ENCODE results near the gene CHST11. TPM values are rescaled to one million over a fixed set of nuclear protein-coding genes. Genes with fewer than 3 reads are reported as not detected.

Gene CHST11
- total RNA-seq, 4 donors from 2014 or later, result 2.1 to 7.3 (median 4.9) TPM

DNA sequence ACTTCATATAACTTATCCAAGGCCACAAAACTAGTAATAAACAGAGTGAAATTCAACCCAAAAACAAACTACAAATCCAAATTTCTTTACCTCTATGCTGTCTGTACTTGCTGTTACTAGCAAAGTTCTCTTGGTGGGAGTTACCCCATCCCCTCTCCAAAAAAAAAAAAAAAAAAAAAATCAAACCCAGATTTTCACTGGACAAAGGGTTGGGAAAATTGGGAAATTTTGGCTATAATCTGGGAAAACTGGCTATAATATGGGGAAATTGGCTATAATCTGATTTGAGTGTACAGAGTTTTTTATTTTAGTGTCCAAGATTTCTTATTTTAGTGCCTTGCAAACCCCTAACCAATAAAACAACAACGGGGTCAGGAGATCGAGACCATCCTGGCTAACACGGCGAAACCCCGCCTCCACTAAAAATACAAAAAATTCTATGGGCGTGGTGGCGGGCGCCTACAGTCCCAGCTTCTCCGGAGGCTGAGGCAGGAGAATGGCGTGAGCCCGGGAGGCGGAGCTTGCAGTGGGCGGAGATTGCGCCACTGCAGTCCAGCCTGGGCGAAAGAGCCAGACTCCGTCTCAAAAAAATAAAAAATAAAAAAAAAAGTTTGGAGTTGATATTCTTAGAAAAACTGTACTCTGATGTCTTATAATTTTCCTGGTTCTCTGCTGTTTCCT lies 148.4 kb downstream of the CHST11 start:
- intact Hi-C loops (cut with DNase I; ENCODE audit: low total_unique reads), result no loop called here
- TF ChIP-seq CTCF (IDR thresholded peaks at IDR 0.05) (no peak), POLR2A (IDR thresholded peaks at IDR 0.05) (no peak)
- 75 to 82% methylated on average over 16 of the region's 16 CpGs for WGBS, 2 donors
- peak in 1 of 2 donors; percentile 90 for DNase-seq (ENCODE audit: low spot score in 2 of 2)
- H3K4me3 ChIP-seq (ENCODE audit: low read depth, poor library complexity, severe bottlenecking), result no peak overlapping the region

GRCh38 chr12:104605685-104606084 lies 148.9 kb downstream of the CHST11 start:
- H3K4me3 ChIP-seq (ENCODE audit: low read depth, poor library complexity, severe bottlenecking), result no peak overlapping the region
- intact Hi-C loops (cut with DNase I; ENCODE audit: low total_unique reads), result no loop called here
- 47 to 51% methylated on average over 10 of the region's 10 CpGs for WGBS, 2 donors
- TF ChIP-seq CTCF (IDR thresholded peaks at IDR 0.05), result no peak
- TF ChIP-seq POLR2A (IDR thresholded peaks at IDR 0.05), result no peak
- peak; percentile 88 to 95 for DNase-seq (ENCODE audit: low spot score in 2 of 2)

DNA sequence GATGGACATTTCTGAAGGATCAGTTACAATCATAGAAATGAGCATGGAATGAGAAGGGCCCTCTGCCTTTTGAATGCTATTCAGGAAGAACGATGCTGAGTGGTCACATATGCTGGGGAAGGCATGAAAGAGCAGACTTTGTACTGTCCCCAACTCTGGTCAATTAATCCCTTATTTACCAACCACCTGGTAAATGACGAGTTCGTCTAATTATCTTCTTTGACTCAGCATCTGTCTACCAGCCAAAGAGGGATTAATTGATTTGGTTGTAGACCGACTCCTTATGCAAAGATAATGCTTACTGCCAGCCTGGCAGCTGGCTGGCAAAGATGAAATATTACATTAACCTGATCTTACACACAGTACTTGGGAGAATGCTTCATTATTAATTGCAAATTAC lies 152.2 kb downstream of the CHST11 start:
- WGBS, 2 donors, result 69 to 71% methylated on average over 4 of the region's 4 CpGs
- H3K4me3 ChIP-seq (ENCODE audit: low read depth, poor library complexity, severe bottlenecking), result no peak overlapping the region
- no peak for TF ChIP-seq CTCF (IDR thresholded peaks at IDR 0.05)
- TF ChIP-seq POLR2A (IDR thresholded peaks at IDR 0.05), result no peak
- DNase-seq (ENCODE audit: low spot score in 2 of 2), result no peak
- intact Hi-C loops (cut with DNase I; ENCODE audit: low total_unique reads), result no loop called here

DNA sequence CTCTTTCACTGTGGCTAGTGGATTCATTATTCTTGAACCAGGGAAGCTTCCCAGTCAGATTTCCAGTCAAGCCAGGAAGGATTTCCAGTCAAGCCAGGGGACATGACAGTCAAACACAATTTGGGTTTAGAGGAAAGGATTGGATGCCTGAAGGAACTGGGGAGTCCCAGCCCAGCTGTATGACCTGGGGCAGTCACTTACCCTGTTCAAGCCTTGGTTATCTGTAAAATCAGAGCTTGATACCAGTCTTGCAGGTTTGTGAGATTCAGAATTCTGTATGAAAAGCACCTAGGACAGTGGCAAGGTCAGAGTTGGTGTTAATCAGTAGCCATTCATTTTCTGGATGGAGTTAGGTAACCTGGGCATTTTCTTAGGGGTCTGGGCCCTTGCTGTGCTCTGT lies 152.7 kb downstream of the CHST11 start:
- DNase-seq (ENCODE audit: low spot score in 2 of 2), result no peak
- intact Hi-C loops (cut with DNase I; ENCODE audit: low total_unique reads), result no loop called here
- no peak overlapping the region for H3K4me3 ChIP-seq (ENCODE audit: low read depth, poor library complexity, severe bottlenecking)
- no peak for TF ChIP-seq CTCF (IDR thresholded peaks at IDR 0.05)
- TF ChIP-seq POLR2A (IDR thresholded peaks at IDR 0.05), result no peak

DNA sequence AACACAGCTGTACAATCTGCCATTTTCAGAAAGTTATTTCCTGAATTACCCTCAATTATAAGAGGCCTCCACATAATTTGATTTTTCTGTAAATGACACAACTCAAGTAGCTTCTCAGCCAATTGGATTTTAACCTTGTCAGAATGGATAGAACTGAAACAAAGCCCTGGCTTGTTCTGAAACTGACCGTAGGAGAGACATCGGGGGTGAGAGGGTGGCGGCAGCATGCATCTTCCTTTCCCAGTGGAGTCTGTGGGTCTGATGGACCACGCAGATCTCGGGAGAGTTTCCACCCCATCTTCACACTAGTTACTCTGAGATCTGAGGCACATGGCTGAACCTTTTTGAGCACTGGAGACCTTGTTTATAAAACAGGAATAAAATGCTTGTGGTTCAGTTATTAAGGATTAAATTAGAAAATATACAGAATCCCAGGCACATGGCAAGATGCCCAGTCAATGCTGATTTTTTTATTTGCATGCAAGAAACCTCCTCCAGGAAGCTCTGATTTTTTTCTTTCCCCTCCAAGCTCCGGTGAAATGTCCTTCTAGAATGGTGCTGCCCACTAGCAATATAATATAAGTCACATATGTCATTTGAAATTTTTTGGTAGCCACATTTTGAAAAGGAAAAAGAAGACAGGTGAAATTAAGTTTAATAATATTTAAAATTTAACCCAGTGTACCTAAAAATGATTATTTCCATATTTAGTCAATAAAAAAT lies 153.9 kb downstream of the CHST11 start:
- 89 to 93% methylated on average over 6 of the region's 6 CpGs for WGBS, 2 donors
- H3K4me3 ChIP-seq (ENCODE audit: low read depth, poor library complexity, severe bottlenecking), result no peak overlapping the region
- TF ChIP-seq CTCF (IDR thresholded peaks at IDR 0.05), result no peak
- TF ChIP-seq POLR2A (IDR thresholded peaks at IDR 0.05), result no peak
- DNase-seq (ENCODE audit: low spot score in 2 of 2), result no peak
- intact Hi-C loops (cut with DNase I; ENCODE audit: low total_unique reads), result no loop called here
